Smooth muscle cell (in vitro differentiated cells): ENCODE measurements around the gene VWA7. TPM values are rescaled to one million over a fixed set of nuclear protein-coding genes. Genes with fewer than 3 reads are reported as not detected.
A peak's percentile ranks its signal among the peaks of the same experiment; 100 is the strongest.

Experiments used
- DNase-seq: peaks from one replicate; lab custom pipeline; 2025; ENCODE audit not compliant: unreplicated experiment; lab: John Stamatoyannopoulos, UW
- H2AFZ ChIP-seq: fragments of 200-600 bp; sonication (generic); 2 replicates; pipeline ENCODE4 v1.6.0; 2016; ENCODE audit warnings: antibody characterized with exemption, low read depth, mild to moderate bottlenecking
- H3F3A ChIP-seq: fragments of 200-600 bp; sonication (generic); 2 replicates; pipeline ENCODE4 v1.6.0; 2017; ENCODE audit warnings: antibody characterized with exemption, low read depth
- H3K27ac ChIP-seq: fragments of 200-600 bp; sonication (generic); 2 replicates; pipeline ENCODE4 v1.5.1; 2016; ENCODE audit warnings: low read depth, mild to moderate bottlenecking
- H3K27me3 ChIP-seq: fragments of 200-600 bp; sonication (generic); 2 replicates; pipeline ENCODE4 v1.6.1; 2016; ENCODE audit warnings: low read depth, mild to moderate bottlenecking
- H3K36me3 ChIP-seq: fragments of 200-600 bp; sonication (generic); 2 replicates; pipeline ENCODE4 v1.5.1; 2016; ENCODE audit warnings: low read depth
- H3K4me1 ChIP-seq: fragments of 200-600 bp; sonication (generic); 2 replicates; pipeline ENCODE4 v1.5.1; 2016; ENCODE audit warnings: low read depth
- H3K4me2 ChIP-seq: fragments of 200-600 bp; sonication (generic); 2 replicates; pipeline ENCODE4 v1.6.0; 2016; ENCODE audit warnings: mild to moderate bottlenecking
- H3K4me3 ChIP-seq: fragments of 200-600 bp; sonication (generic); 2 replicates; pipeline ENCODE4 v1.5.1; 2016; ENCODE audit warnings: mild to moderate bottlenecking
- H3K79me2 ChIP-seq: fragments of 200-600 bp; sonication (generic); 2 replicates; pipeline ENCODE4 v1.6.0; 2016; ENCODE audit warnings: low read depth, mild to moderate bottlenecking
- H3K9ac ChIP-seq: fragments of 200-600 bp; sonication (generic); 2 replicates; pipeline ENCODE4 v1.6.0; 2016; ENCODE audit warnings: low read depth
- H3K9me3 ChIP-seq: fragments of 200-600 bp; sonication (generic); replicated peaks from 2 replicates; pipeline ENCODE4 v1.5.1; 2016; ENCODE audit warnings: low read depth
- H4K20me1 ChIP-seq: fragments of 200-600 bp; sonication (generic); 2 replicates; pipeline ENCODE4 v1.6.0; 2016; ENCODE audit warnings: low read depth
- whole genome bisulfite sequencing: methylation state at CpG from one replicate; pipeline ENCODE4 v1.1.7; 2016; ENCODE audit warnings: low lambda C conversion rate; 5-methylcytosine and 5-hydroxymethylcytosine counted together
- polyA plus RNA-seq: library from polyadenylated mRNA; unstranded; fragments of >200 nt; fragmentation: Nextera tagmentation; extraction: Ambion mirVana; gene quantifications from 2 replicates; pipeline ENCODE4 v1.2.1, GENCODE V29; 2016
- total RNA-seq: library from RNA; depleted of rRNA; stranded (reverse); fragments of >200 nt; gene quantifications from 2 replicates; pipeline ENCODE4 v1.2.3, GENCODE V29; 2014
- TF ChIP-seq, protein P1 (sequence below): fragments of 200-600 bp; sonication (generic); IDR thresholded peaks from 2 replicates; pipeline ENCODE4 v1.5.1; 2017; ENCODE audit warnings: borderline replicate concordance, mild to moderate bottlenecking, antibody characterized with exemption; ENCODE audit not compliant: insufficient read depth, poor library complexity, severe bottlenecking

VWA7 gene
- total and polyA plus RNA-seq, 2 experiments from 2014 or later = 0.08 to 0.58 TPM

DNA sequence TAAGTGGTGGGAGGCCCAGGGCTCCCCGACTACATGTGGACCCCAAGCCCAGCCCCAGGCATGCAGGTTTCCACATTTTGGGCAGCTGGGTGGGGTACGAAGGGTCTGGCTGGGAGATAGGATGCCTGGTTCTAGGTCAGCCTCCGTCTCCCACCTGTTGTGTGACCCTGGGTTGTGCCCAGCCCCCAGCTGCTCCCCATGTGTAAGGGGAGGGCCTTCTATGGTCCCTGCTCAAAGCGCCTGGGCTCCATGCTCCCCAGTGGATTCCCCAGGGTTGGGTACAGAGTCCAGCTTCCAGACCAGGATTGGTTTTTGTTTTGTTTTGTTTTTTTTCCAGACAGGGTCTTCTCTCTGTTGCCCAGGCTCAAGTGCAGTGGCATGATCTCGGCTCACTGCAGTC lies 1.1 kb upstream of the VWA7 start:
- TF ChIP-seq, protein P1, sequence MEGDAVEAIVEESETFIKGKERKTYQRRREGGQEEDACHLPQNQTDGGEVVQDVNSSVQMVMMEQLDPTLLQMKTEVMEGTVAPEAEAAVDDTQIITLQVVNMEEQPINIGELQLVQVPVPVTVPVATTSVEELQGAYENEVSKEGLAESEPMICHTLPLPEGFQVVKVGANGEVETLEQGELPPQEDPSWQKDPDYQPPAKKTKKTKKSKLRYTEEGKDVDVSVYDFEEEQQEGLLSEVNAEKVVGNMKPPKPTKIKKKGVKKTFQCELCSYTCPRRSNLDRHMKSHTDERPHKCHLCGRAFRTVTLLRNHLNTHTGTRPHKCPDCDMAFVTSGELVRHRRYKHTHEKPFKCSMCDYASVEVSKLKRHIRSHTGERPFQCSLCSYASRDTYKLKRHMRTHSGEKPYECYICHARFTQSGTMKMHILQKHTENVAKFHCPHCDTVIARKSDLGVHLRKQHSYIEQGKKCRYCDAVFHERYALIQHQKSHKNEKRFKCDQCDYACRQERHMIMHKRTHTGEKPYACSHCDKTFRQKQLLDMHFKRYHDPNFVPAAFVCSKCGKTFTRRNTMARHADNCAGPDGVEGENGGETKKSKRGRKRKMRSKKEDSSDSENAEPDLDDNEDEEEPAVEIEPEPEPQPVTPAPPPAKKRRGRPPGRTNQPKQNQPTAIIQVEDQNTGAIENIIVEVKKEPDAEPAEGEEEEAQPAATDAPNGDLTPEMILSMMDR = no peak
- 98% methylated on average over 5 of the region's 5 CpGs for WGBS
- Histone ChIP-seq H4K20me1 (no peaks in the 10 kb centered on the region), H3F3A (peaks cover 11% of the 10 kb centered on the region), H2AFZ (no peak overlapping the region), H3K9me3 (no peaks in the 10 kb centered on the region), H3K4me1 (peaks cover 8% of the 10 kb centered on the region), H3K4me2 (no peak overlapping the region), H3K4me3 (no peak overlapping the region), H3K27ac (no peak overlapping the region), H3K9ac (no peak overlapping the region), H3K27me3 (no peaks in the 10 kb centered on the region), H3K79me2 (no peaks in the 10 kb centered on the region), H3K36me3 (no peaks in the 10 kb centered on the region)
- no peak for DNase-seq

DNA sequence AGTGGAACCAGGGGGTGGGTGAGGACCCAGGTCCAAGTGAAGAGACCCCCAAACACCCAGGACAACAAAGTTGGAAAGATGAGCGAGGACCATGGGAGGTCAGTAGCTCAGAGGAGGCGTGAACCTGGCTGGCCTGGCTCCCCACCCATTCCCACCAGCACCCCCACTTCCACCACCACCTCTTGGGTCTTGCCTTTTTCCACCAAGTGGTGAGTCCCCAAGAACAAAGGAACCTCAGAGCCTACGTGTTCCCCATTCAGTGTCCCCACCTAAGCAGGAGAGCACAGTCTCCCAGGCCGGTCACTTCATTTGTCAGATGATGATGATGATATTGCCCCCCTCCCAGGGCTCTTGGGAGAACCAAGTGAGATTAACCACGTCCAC lies 531 bp upstream of the VWA7 start:
- TF ChIP-seq, protein P1 = no peak
- no peaks in the 10 kb centered on the region for H3K79me2 ChIP-seq
- no peak overlapping the region for H3K4me3 ChIP-seq
- peak overlapping the region; percentile 61 for H3K27ac ChIP-seq
- H3K9ac ChIP-seq = no peak overlapping the region
- H3K36me3 ChIP-seq = no peaks in the 10 kb centered on the region
- no peak for DNase-seq
- peaks cover 11% of the 10 kb centered on the region for H3F3A ChIP-seq
- H3K27me3 ChIP-seq = no peaks in the 10 kb centered on the region
- no peaks in the 10 kb centered on the region for H3K9me3 ChIP-seq
- peaks cover 8% of the 10 kb centered on the region for H3K4me1 ChIP-seq
- H2AFZ ChIP-seq = no peak overlapping the region
- no peaks in the 10 kb centered on the region for H4K20me1 ChIP-seq
- 96% methylated on average over 3 of the region's 5 CpGs for WGBS
- H3K4me2 ChIP-seq = no peak overlapping the region

DNA sequence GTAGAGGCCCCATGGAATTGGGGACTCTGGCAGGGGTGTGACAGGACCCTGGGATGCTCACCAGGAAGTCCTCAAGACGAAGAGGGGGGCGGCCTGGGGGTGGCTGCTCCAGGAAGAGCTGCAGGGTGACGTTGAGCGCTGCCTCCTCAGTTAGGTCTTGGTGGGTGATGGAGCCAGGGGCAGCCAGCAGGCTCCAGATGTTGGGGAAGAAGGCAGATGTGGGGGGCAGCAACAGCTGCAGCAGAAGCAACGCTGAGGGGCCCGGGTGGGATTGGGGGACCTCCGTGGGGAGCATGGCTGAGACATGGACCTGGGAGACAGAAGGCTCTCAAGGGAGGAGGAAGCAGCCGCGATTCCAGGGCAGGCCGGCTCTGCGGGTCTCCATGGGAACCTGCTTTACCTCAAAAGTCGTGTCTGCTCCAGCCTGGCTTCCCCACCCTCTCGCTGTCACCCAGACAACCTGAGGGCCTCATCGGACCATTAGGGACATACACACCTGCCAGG lies 591 bp downstream of the VWA7 start:
- Histone ChIP-seq H3K79me2 (no peaks in the 10 kb centered on the region), H2AFZ (no peak overlapping the region), H3K9me3 (no peaks in the 10 kb centered on the region), H3K4me1 (peaks cover 8% of the 10 kb centered on the region), H4K20me1 (no peaks in the 10 kb centered on the region), H3F3A (peaks cover 11% of the 10 kb centered on the region), H3K27ac (peak overlapping the region; percentile 61), H3K36me3 (no peaks in the 10 kb centered on the region), H3K9ac (peak overlapping the region; percentile 36), H3K4me3 (no peak overlapping the region), H3K4me2 (peak overlapping the region; percentile 48), H3K27me3 (no peaks in the 10 kb centered on the region)
- 77% methylated on average over 12 of the region's 14 CpGs for WGBS
- no peak for DNase-seq
- TF ChIP-seq, protein P1 = no peak
